ENCODE measurements around the gene MIEF1. TPM values are rescaled to one million over a fixed set of nuclear protein-coding genes. Genes with fewer than 3 reads are reported as not detected.

Gene MIEF1
- total and polyA plus RNA-seq, 7 experiments from 2014 or later, result 17.5 to 42.3 (median 33.2) TPM

DNA sequence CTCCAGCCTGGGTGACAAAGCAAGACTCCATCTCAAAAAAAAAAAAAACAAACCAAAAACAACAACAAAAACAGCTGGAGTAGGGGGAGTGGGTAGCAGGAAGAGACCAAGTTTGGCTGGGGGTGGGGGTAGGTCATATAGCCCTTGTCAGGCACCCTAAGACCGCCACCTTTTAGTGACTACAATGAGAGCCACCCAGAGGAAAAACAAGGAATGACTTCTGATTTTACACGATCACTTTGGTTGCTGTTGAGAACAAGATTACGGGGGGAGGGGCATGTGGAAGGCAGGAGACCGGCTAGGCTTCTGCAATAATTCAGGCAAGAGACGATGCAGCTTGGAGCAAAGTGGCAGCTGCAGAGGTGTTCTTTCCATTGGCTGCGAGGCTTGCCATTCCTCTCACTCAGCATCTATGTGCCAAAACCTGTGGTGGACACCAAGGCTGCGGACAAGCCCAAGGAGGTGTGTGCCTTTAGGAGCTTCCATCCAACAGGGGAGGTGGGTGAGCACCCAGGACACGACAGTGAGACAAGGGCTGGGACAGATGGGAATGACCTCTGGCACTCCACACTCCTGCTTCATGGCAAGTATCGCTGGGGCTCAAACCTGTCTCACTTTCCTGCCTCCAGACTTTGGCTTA, 28.7 kb downstream of the MIEF1 start:
- DNase-seq (peak in 3 of 9 donors; percentile 42 to 61 (median 45)), ATAC-seq (no peak)
- Histone ChIP-seq H3K4me3 (ENCODE audit: low read length) (no peak overlapping the region), H3K36me3 (ENCODE audit: control insufficient read depth in 2 of 3, insufficient read depth in 3 of 3, low read length in 3 of 3) (peaks cover 0 to 31% (median 12%) of the 10 kb centered on the region in 3 experiments), H3K4me1 (ENCODE audit: control insufficient read depth in 2 of 2, insufficient read depth in 2 of 2, low read length in 2 of 2) (peaks cover 45 to 64% of the 10 kb centered on the region in 2 donors), H3K27me3 (ENCODE audit: control insufficient read depth in 2 of 2, insufficient read depth in 2 of 2, low read length in 2 of 2) (no peaks in the 10 kb centered on the region), H3K27ac (ENCODE audit: low read depth, low read length) (peak overlapping the region; percentile 95), H3K9me3 (ENCODE audit: control insufficient read depth in 2 of 3, low read length in 3 of 3) (no peaks in the 10 kb centered on the region)
- Mint-ChIP-seq H3K4me3 (peak overlapping the region; percentile 79 to 97 (median 94)), H3K4me1 (peaks cover 52 to 73% (median 65%) of the 10 kb centered on the region in 7 donors), H3K27ac (peak overlapping the region; percentile 39 to 98 (median 90)), H3K27me3 (peaks cover 0 to 4% (median 0%) of the 10 kb centered on the region in 5 donors), H3K9me3 (peaks cover 0 to 3% (median 0%) of the 10 kb centered on the region in 11 donors), H3K36me3 (peaks cover 0 to 32% (median 7%) of the 10 kb centered on the region in 5 donors)
- ChIA-PET CTCF (interaction anchor here (0.7 to 6.4 kb wide), 12 partner anchors 8 to 513 kb away, joined by 3 to 120 read pairs (median 4); partner anchors contain the start of gene ATF4), POLR2A (interaction anchor here (0.7 to 7.1 kb wide), 18 partner anchors 9 to 513 kb away, joined by 3 to 105 read pairs (median 5); partner anchors contain the start of genes ATF4, MIEF1, RPL3 and TAB1)
- intact Hi-C loops (cut with micrococcal nuclease), result loop anchor here (5.0 kb wide), 4 partner anchors 371 to 1474 kb away; partner anchors contain the start of genes GRAP2 (in 2 of the 2), CBX7 (in 1 of the 2) and PICK1 (in 1 of the 2)

DNA sequence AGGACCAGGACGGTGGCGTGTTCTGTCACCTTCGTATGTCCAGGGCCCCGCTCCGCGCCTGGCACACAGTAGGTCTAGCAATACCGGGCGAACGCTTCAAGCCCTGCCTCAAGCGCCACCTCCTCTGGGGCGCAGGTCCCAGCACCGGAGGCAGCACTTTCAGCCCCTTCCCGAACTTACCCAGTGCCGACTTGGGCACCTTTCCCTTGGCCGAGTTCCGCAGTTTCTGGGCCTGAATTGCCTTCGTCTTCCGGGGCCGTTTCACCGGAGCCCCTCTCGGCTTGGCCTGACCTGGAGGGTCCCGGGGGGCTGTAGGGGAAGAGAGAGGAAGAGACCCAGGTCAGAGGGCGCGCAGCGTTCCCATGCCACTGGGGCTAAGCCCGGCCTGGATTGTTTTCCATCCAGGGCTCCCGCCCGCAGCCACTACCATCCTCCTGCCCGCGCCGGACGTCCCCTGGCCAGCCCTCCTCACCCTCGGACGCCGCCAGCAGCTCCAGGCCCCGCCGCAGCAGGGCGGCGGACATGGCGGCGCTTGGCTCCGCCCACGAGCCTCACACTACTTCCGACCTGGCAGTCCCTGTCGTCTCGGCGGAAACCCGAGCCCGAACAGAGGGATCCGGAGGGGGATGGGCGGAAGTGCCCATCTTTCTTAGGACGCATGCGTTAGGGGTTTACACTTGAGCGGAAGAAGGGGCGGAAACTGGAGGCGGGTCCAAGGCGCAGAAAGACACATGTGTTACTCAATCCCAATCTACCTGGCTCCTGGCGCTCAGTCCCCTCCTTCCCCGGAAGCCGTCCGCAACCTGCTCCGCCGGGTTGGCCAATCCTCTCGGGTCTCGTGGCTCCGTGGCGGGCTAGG, 30.4 kb downstream of the MIEF1 start, which contains the start of gene RPS19BP1:
Gene RPS19BP1 (minus strand): TSS at position 534 of the 859 bp plus-strand sequence. CDS start 10 bp downstream, at position 524.
- peaks cover 41 to 60% (median 52%) of the 10 kb centered on the region in 7 donors for H3K4me1 Mint-ChIP-seq
- peak; percentile 89 for ATAC-seq
- H3K9me3 ChIP-seq (ENCODE audit: control insufficient read depth in 2 of 3, low read length in 3 of 3), result no peaks in the 10 kb centered on the region
- DNase-seq, result peak; percentile 92 to 100 (median 99)
- peak within 1 kb of the TSS; percentile 92 for H3K4me3 ChIP-seq (ENCODE audit: low read length)
- H3K36me3 ChIP-seq (ENCODE audit: control insufficient read depth in 2 of 3, insufficient read depth in 3 of 3, low read length in 3 of 3), result peaks cover 0 to 31% (median 12%) of the 10 kb centered on the region in 3 experiments
- H3K4me1 ChIP-seq (ENCODE audit: control insufficient read depth in 2 of 2, insufficient read depth in 2 of 2, low read length in 2 of 2), result peaks cover 39 to 53% of the 10 kb centered on the region in 2 donors
- peaks cover 0 to 4% (median 0%) of the 10 kb centered on the region in 5 donors for H3K27me3 Mint-ChIP-seq
- ChIA-PET CTCF (interaction anchor here (0.9 to 6.4 kb wide), 6 partner anchors 10 to 815 kb away, joined by 3 to 120 read pairs (median 6); partner anchors contain the start of gene TAB1), POLR2A (interaction anchor here (1.0 to 7.1 kb wide), 14 partner anchors 11 to 512 kb away, joined by 3 to 105 read pairs (median 5); partner anchors contain the start of genes ATF4, MIEF1, RPL3 and TAB1)
- intact Hi-C loops (cut with micrococcal nuclease), result loop anchor here (1.0 to 5.0 kb wide), 15 partner anchors 12 to 1475 kb away; partner anchors contain the start of genes ADSL (in 2 of the 2), ATF4 (in 2 of the 2), GRAP2 (in 2 of the 2) and MIEF1 (in 2 of the 2)
- peak within 1 kb of the TSS; percentile 95 for H3K27ac ChIP-seq (ENCODE audit: low read depth, low read length)
- H3K36me3 Mint-ChIP-seq, result peaks cover 0 to 26% (median 7%) of the 10 kb centered on the region in 5 donors
- H3K4me3 Mint-ChIP-seq, result peak within 1 kb of the TSS; percentile 92 to 98 (median 95)
- peaks cover 0 to 3% (median 0%) of the 10 kb centered on the region in 11 donors for H3K9me3 Mint-ChIP-seq
- no peaks in the 10 kb centered on the region for H3K27me3 ChIP-seq (ENCODE audit: control insufficient read depth in 2 of 2, insufficient read depth in 2 of 2, low read length in 2 of 2)
- H3K27ac Mint-ChIP-seq, result peak within 1 kb of the TSS; percentile 85 to 98 (median 95)

DNA sequence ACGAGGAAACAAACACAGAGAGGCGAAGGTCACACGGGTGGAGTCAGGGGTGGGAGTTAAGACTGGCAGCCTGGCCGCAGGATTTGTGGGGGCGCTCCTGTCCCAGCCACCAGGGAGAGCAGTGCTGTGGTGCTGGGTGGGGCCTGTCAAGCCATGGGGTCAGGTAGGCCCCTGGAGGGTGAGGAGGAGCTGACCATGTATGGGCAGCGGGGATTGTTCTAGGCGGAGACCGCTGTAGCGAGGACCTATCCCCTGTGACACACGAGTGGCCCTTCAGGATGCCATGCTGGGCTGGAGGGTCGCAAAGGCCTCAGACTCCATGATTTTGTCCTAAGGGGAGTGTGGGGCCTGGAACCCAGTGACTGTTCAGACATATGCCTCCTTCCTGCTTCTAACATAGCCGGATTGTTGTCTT, 32.0 kb downstream of the MIEF1 start:
- Mint-ChIP-seq H3K4me3 (peak overlapping the region in 4 of 10 donors; percentile 4 to 37 (median 21)), H3K27ac (peak overlapping the region in 4 of 9 donors; percentile 22 to 51 (median 34)), H3K4me1 (peaks cover 26 to 44% (median 37%) of the 10 kb centered on the region in 7 donors), H3K27me3 (peaks cover 0 to 4% (median 0%) of the 10 kb centered on the region in 5 donors), H3K36me3 (peaks cover 0 to 21% (median 7%) of the 10 kb centered on the region in 5 donors), H3K9me3 (peaks cover 0 to 3% (median 0%) of the 10 kb centered on the region in 11 donors)
- no peak for DNase-seq
- Histone ChIP-seq H3K4me3 (ENCODE audit: low read length) (no peak overlapping the region), H3K27me3 (ENCODE audit: control insufficient read depth in 2 of 2, insufficient read depth in 2 of 2, low read length in 2 of 2) (no peaks in the 10 kb centered on the region), H3K27ac (ENCODE audit: low read depth, low read length) (no peak overlapping the region), H3K36me3 (ENCODE audit: control insufficient read depth in 2 of 3, insufficient read depth in 3 of 3, low read length in 3 of 3) (peaks cover 0 to 19% (median 8%) of the 10 kb centered on the region in 3 experiments), H3K9me3 (ENCODE audit: control insufficient read depth in 2 of 3, low read length in 3 of 3) (no peaks in the 10 kb centered on the region), H3K4me1 (ENCODE audit: control insufficient read depth in 2 of 2, insufficient read depth in 2 of 2, low read length in 2 of 2) (peaks cover 25 to 37% of the 10 kb centered on the region in 2 donors)
- CTCF ChIA-PET, result interaction anchor here (0.7 to 6.7 kb wide), 19 partner anchors 11 to 814 kb away, joined by 3 to 73 read pairs (median 3); no protein-coding TSS in a partner anchor
- intact Hi-C loops (cut with micrococcal nuclease), result loop anchor here (1.0 to 5.0 kb wide), 7 partner anchors 89 to 1477 kb away; partner anchors contain the start of genes GRAP2 (in 2 of the 2), CBX7 (in 1 of the 2) and PICK1 (in 1 of the 2)
- no peak for ATAC-seq
- POLR2A ChIA-PET, result interaction anchor here (0.6 to 7.1 kb wide), 12 partner anchors 12 to 814 kb away, joined by 3 to 105 read pairs (median 3); partner anchors contain the start of gene ATF4

DNA sequence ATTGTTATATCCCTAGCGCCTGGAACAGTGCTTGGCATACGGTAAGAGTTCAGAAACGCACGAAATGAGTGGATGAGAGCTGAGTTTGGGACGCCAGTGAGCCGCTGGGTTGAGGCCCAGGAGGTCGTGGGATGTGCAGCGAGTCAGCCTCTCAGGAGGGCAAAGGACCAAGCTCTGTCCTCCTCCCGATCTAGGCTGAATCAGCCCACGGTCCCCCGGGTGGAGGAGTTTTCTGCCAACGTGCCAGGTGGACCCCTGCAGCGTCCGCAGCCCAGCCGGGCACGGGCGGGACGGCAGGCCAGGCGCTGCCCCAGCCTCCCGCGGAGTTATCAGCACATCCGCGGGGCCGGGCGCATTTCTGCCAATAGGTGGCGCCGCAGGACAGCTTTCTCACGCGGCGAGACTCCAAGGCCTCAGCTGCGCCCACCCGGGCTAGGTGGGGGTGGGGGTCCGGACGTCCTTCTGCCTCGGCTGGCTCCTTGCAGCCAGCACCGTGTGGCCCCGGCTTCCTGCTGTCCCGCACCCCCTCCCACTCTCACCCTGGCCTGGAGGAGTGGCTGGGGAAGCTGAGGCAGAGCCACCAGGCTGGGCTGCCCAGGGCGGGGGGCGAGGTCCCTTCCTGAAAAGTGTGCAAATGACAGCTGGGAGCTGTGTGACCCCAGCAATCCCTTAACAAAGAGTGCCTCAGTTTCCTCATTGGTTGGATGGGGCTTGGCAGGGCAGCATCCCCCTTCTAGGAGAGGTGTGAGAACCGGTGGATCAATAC, 32.7 kb downstream of the MIEF1 start:
- Mint-ChIP-seq H3K27ac (peak overlapping the region in 4 of 9 donors; percentile 22 to 88 (median 54)), H3K4me3 (peak overlapping the region in 3 of 10 donors; percentile 30 to 43 (median 37)), H3K36me3 (peaks cover 0 to 17% (median 7%) of the 10 kb centered on the region in 5 donors), H3K27me3 (peaks cover 0 to 4% (median 0%) of the 10 kb centered on the region in 5 donors), H3K9me3 (peaks cover 0 to 3% (median 0%) of the 10 kb centered on the region in 11 donors), H3K4me1 (peaks cover 20 to 37% (median 30%) of the 10 kb centered on the region in 7 donors)
- Histone ChIP-seq H3K36me3 (ENCODE audit: control insufficient read depth in 2 of 3, insufficient read depth in 3 of 3, low read length in 3 of 3) (peaks cover 0 to 14% (median 3%) of the 10 kb centered on the region in 3 experiments), H3K4me1 (ENCODE audit: control insufficient read depth in 2 of 2, insufficient read depth in 2 of 2, low read length in 2 of 2) (peaks cover 19 to 32% of the 10 kb centered on the region in 2 donors), H3K27ac (ENCODE audit: low read depth, low read length) (no peak overlapping the region), H3K27me3 (ENCODE audit: control insufficient read depth in 2 of 2, insufficient read depth in 2 of 2, low read length in 2 of 2) (no peaks in the 10 kb centered on the region), H3K4me3 (ENCODE audit: low read length) (no peak overlapping the region), H3K9me3 (ENCODE audit: control insufficient read depth in 2 of 3, low read length in 3 of 3) (no peaks in the 10 kb centered on the region)
- no peak for ATAC-seq
- POLR2A ChIA-PET, result interaction anchor here (0.6 to 7.1 kb wide), 11 partner anchors 13 to 658 kb away, joined by 3 to 105 read pairs (median 4); partner anchors contain the start of genes ATF4 and MIEF1
- CTCF ChIA-PET, result interaction anchor here (0.7 to 6.7 kb wide), 20 partner anchors 10 to 813 kb away, joined by 3 to 73 read pairs (median 4); no protein-coding TSS in a partner anchor
- intact Hi-C loops (cut with micrococcal nuclease), result loop anchor here (1.0 to 5.0 kb wide), 7 partner anchors 89 to 1477 kb away; partner anchors contain the start of genes GRAP2 (in 2 of the 2), CBX7 (in 1 of the 2) and PICK1 (in 1 of the 2)
- peak; percentile 52 to 84 (median 73) for DNase-seq

DNA sequence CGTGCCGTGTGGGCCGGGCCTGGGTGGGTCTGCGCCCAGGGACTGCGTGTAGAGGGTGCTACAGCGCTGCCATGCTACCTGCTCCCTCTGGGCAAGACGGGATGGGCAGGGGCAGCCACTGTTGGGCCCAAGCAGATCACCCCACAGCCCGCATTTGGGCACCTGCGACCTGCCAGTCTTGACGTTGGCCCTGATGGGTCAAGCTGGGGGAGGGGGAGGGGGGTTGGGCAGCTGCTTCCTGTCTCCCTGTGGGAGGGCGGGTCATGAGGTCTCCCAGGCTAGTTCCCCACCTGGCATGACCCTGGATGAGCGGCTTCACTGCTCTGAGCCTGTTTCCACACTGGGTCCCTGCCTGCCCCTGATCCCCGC, 33.3 kb downstream of the MIEF1 start:
- Mint-ChIP-seq H3K36me3 (peaks cover 0 to 12% (median 4%) of the 10 kb centered on the region in 5 donors), H3K4me1 (peaks cover 15 to 31% (median 24%) of the 10 kb centered on the region in 7 donors), H3K27ac (no peak overlapping the region), H3K9me3 (peaks cover 0 to 3% (median 0%) of the 10 kb centered on the region in 11 donors), H3K27me3 (peaks cover 0 to 4% (median 0%) of the 10 kb centered on the region in 5 donors), H3K4me3 (no peak overlapping the region)
- POLR2A ChIA-PET, result interaction anchor here (1.0 to 2.9 kb wide), 5 partner anchors 34 to 657 kb away, joined by 3 to 17 read pairs (median 4); partner anchors contain the start of gene MIEF1
- H3K27ac ChIP-seq (ENCODE audit: low read depth, low read length), result no peak overlapping the region
- H3K27me3 ChIP-seq (ENCODE audit: control insufficient read depth in 2 of 2, insufficient read depth in 2 of 2, low read length in 2 of 2), result no peaks in the 10 kb centered on the region
- DNase-seq, result no peak
- H3K4me3 ChIP-seq (ENCODE audit: low read length), result no peak overlapping the region
- H3K4me1 ChIP-seq (ENCODE audit: control insufficient read depth in 2 of 2, insufficient read depth in 2 of 2, low read length in 2 of 2), result peaks cover 16 to 26% of the 10 kb centered on the region in 2 donors
- H3K36me3 ChIP-seq (ENCODE audit: control insufficient read depth in 2 of 3, insufficient read depth in 3 of 3, low read length in 3 of 3), result peaks cover 0 to 9% (median 0%) of the 10 kb centered on the region in 3 experiments
- intact Hi-C loops (cut with micrococcal nuclease), result no loop called here
- CTCF ChIA-PET, result interaction anchor here (0.9 to 6.7 kb wide), 13 partner anchors 10 to 813 kb away, joined by 3 to 73 read pairs (median 5); no protein-coding TSS in a partner anchor
- H3K9me3 ChIP-seq (ENCODE audit: control insufficient read depth in 2 of 3, low read length in 3 of 3), result no peaks in the 10 kb centered on the region
- ATAC-seq, result no peak
